Ishikawa (cell line): ENCODE measurements around the gene MCF2L2.

ENCODE experiments used
- CEBPB ChIP-seq: IDR thresholded peaks from 2 replicates; pipeline ENCODE4 v1.6.1; 2012
- EP300 ChIP-seq: IDR thresholded peaks from 2 replicates; pipeline ENCODE4 v1.6.1; 2012; ENCODE audit warnings: borderline replicate concordance
- FOXM1 ChIP-seq: IDR thresholded peaks from 2 replicates; pipeline ENCODE4 v1.6.1; 2012; ENCODE audit warnings: low read depth, borderline replicate concordance
- REST ChIP-seq: IDR thresholded peaks from 2 replicates; pipeline ENCODE4 v1.6.1; 2012; ENCODE audit warnings: low read depth, mild to moderate bottlenecking
- TAF1 ChIP-seq: IDR thresholded peaks from 2 replicates; pipeline ENCODE4 v1.6.1; 2012; ENCODE audit warnings: low read depth, mild to moderate bottlenecking
- YY1 ChIP-seq: IDR thresholded peaks from 2 replicates; pipeline ENCODE4 v1.6.1; 2012; ENCODE audit warnings: low read depth
- ZBTB7A ChIP-seq: IDR thresholded peaks from 2 replicates; pipeline ENCODE4 v1.6.1; 2012; ENCODE audit warnings: low read depth
- TF ChIP-seq, protein P1 (sequence below): IDR thresholded peaks from 2 replicates; pipeline ENCODE4 v1.6.1; 2012
- TF ChIP-seq, protein P2 (sequence below): IDR thresholded peaks from 2 replicates; pipeline ENCODE4 v1.6.1; 2012

GRCh38 chr3:183264268-183264667 lies 164.2 kb downstream of the MCF2L2 start:
- TF ChIP-seq EP300, result no peak
- TF ChIP-seq, protein P1, sequence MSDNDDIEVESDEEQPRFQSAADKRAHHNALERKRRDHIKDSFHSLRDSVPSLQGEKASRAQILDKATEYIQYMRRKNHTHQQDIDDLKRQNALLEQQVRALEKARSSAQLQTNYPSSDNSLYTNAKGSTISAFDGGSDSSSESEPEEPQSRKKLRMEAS, result no peak
- TF ChIP-seq, protein P2, sequence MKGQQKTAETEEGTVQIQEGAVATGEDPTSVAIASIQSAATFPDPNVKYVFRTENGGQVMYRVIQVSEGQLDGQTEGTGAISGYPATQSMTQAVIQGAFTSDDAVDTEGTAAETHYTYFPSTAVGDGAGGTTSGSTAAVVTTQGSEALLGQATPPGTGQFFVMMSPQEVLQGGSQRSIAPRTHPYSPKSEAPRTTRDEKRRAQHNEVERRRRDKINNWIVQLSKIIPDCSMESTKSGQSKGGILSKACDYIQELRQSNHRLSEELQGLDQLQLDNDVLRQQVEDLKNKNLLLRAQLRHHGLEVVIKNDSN, result no peak
- TF ChIP-seq TAF1, result no peak
- no peak for TF ChIP-seq YY1
- no peak for TF ChIP-seq CEBPB
- no peak for TF ChIP-seq ZBTB7A
- TF ChIP-seq REST, result no peak
- no peak for TF ChIP-seq FOXM1
